GM21576 (cell line): ENCODE data around the gene CEACAM16.

Experiments used
- ATAC-seq: cut with Tn5 transposase; IDR thresholded peaks from one replicate; pipeline ENCODE4 v1.9.1; 2021; ENCODE audit warnings: mild to moderate bottlenecking, moderate library complexity; ENCODE audit not compliant: unreplicated experiment

Gene CEACAM16

GRCh38 chr19:44723299-44723951 lies 24.5 kb downstream of the CEACAM16 start:
- ATAC-seq = no peak

GRCh38 chr19:44723952-44724319 lies 25.0 kb downstream of the CEACAM16 start:
- no peak for ATAC-seq

- ATAC-seq = no peak
Measured at GRCh38 chr19:44725251-44725650, 26.3 kb downstream of the CEACAM16 start.

- no peak for ATAC-seq
Measured at GRCh38 chr19:44725684-44726083, 26.7 kb downstream of the CEACAM16 start.

GRCh38 chr19:44726465-44726864 lies 27.5 kb downstream of the CEACAM16 start:
- no peak for ATAC-seq

- no peak for ATAC-seq
Measured at GRCh38 chr19:44728178-44728577, 29.2 kb downstream of the CEACAM16 start.

- ATAC-seq = no peak
Measured at GRCh38 chr19:44729516-44730033, 30.6 kb downstream of the CEACAM16 start.

GRCh38 chr19:44731081-44731480 lies 32.1 kb downstream of the CEACAM16 start:
- no peak for ATAC-seq

GRCh38 chr19:44731622-44732021 lies 32.7 kb downstream of the CEACAM16 start:
- ATAC-seq = no peak

GRCh38 chr19:44732235-44733014 lies 33.5 kb downstream of the CEACAM16 start:
- ATAC-seq = no peak

GRCh38 chr19:44734357-44734756 lies 35.4 kb downstream of the CEACAM16 start:
- no peak for ATAC-seq

GRCh38 chr19:44735011-44735410 lies 36.1 kb downstream of the CEACAM16 start:
- no peak for ATAC-seq

- no peak for ATAC-seq
Measured at GRCh38 chr19:44737238-44738071, 38.5 kb downstream of the CEACAM16 start.

- ATAC-seq = no peak
Measured at GRCh38 chr19:44738136-44738535, 39.2 kb downstream of the CEACAM16 start.

- no peak for ATAC-seq
Measured at GRCh38 chr19:44738603-44739558, 39.9 kb downstream of the CEACAM16 start.

- ATAC-seq = no peak
Measured at GRCh38 chr19:44740351-44740824, 41.4 kb downstream of the CEACAM16 start.

- no peak for ATAC-seq
Measured at GRCh38 chr19:44741258-44741731, 42.3 kb downstream of the CEACAM16 start.

GRCh38 chr19:44741841-44742329 lies 42.9 kb downstream of the CEACAM16 start:
- ATAC-seq = no peak

GRCh38 chr19:44742330-44743061 lies 43.5 kb downstream of the CEACAM16 start:
- no peak for ATAC-seq
